K562 (cell line): ENCODE results near the gene GFRA1. TPM values are rescaled to one million over a fixed set of nuclear protein-coding genes. Genes with fewer than 3 reads are reported as not detected.

Experiments
- ATAC-seq: fragments of 200-7000 bp; cut with Tn5 transposase; 3 replicates; pipeline ENCODE4 v1.9.1; 2020; ENCODE audit warnings: moderate library complexity
- BruUV-seq: library from RNA; stranded (reverse); fragments of 400-500 nt; replicated peaks from 2 replicates; lab custom pipeline; 2021; lab: Mats Ljungman, UMichigan
- CTCF ChIA-PET: fragments of 300-600 bp; formaldehyde crosslinking; extraction: SDS; loops from one replicate; lab custom pipeline; 2021; ENCODE audit warnings: low intra/inter-chr PET ratio; lab: Yijun Ruan, JAX
- POLR2A ChIA-PET: fragments of 300-600, 350-650 bp; sonication (Branson Sonifier 250); formaldehyde crosslinking; extraction: SDS; loops from one replicate; lab custom pipeline; 2021; ENCODE audit warnings: antibody characterized with exemption, inconsistent platforms; lab: Yijun Ruan, JAX
- DNase-seq, 4 experiments: peaks; one replicate each; pipeline versions ENCODE4 v3.0.0 to v3.0.0-alpha.2; 2011 to 2018; ENCODE audit warnings: low spot score in 3 of 4, mixed read lengths in 3 of 4; ENCODE audit errors: extremely low read depth in 1 of 4
- FAIRE-seq: peaks from 2 replicates; lab custom pipeline; 2011; peaks lifted over from hg19 to GRCh38; lab: Jason Lieb, UNC
- H2AFZ ChIP-seq: 2 replicates; pipeline ENCODE4 v1.6.0; 2011; ENCODE audit warnings: low read depth, low read length, control low read depth, inconsistent platforms
- H3K27ac ChIP-seq: fragments of 200-600 bp; 3 replicates; pipeline ENCODE4 v1.8.0; 2011; ENCODE audit warnings: low read depth, mild to moderate bottlenecking, control low read depth, inconsistent platforms, low read length, moderate library complexity, mixed read lengths; ENCODE audit errors: extremely low read depth
- H3K27me3 ChIP-seq, 2 experiments: fragments of 300-600 bp in 1 of 2; 2 replicates in 1 of 2; 3 replicates in 1 of 2; pipeline versions ENCODE4 v1.6.0 to v1.8.0; 2011; ENCODE audit warnings: inconsistent platforms in 2 of 2, low read length in 2 of 2, mild to moderate bottlenecking in 1 of 2, mixed read lengths in 1 of 2, moderate library complexity in 1 of 2; ENCODE audit not compliant: control insufficient read depth in 2 of 2, insufficient read depth in 2 of 2
- H3K36me3 ChIP-seq: fragments of 300-600 bp; 3 replicates; pipeline ENCODE4 v1.8.0; 2011; ENCODE audit warnings: mild to moderate bottlenecking, low read length, inconsistent platforms; ENCODE audit not compliant: control insufficient read depth, insufficient read depth
- H3K4me1 ChIP-seq, 2 experiments: fragments of 200-600 bp in 1 of 2; replicated peaks in 1 of 2; 2 replicates in 1 of 2; 3 replicates in 1 of 2; pipeline versions ENCODE4 v1.5.1 to v1.8.0; 2011; ENCODE audit warnings: inconsistent platforms in 2 of 2, low read length in 2 of 2, mild to moderate bottlenecking in 1 of 2, mixed read lengths in 1 of 2, moderate library complexity in 1 of 2; ENCODE audit not compliant: control insufficient read depth in 2 of 2, insufficient read depth in 2 of 2
- H3K4me2 ChIP-seq: 2 replicates; pipeline ENCODE4 v1.6.1; 2011; ENCODE audit warnings: low read length, control low read depth, inconsistent platforms, mixed read lengths; ENCODE audit not compliant: insufficient read depth
- H3K4me3 ChIP-seq: fragments of 200-600 bp; sonication (generic), shearing (Covaris generic); 2 replicates; pipeline ENCODE4 v1.5.1; 2016; ENCODE audit warnings: control low read depth, inconsistent platforms
- H3K79me2 ChIP-seq: fragments of 200-600 bp; 3 replicates; pipeline ENCODE4 v1.8.0; 2011; ENCODE audit warnings: low read length, inconsistent platforms; ENCODE audit not compliant: control insufficient read depth, insufficient read depth
- H3K9ac ChIP-seq, 2 experiments: 2 replicates each; pipeline versions ENCODE4 v1.6.0 to v1.6.1; 2011; ENCODE audit warnings: low read depth in 2 of 2, low read length in 2 of 2, control low read depth in 1 of 2, inconsistent platforms in 1 of 2, mild to moderate bottlenecking in 1 of 2, mixed read lengths in 1 of 2; ENCODE audit not compliant: insufficient read depth in 1 of 2
- H3K9me1 ChIP-seq: one replicate; pipeline ENCODE4 v1.6.0; 2011; ENCODE audit warnings: inconsistent platforms, mild to moderate bottlenecking, low read length, moderate library complexity; ENCODE audit not compliant: control insufficient read depth, insufficient read depth
- H3K9me3 ChIP-seq: replicated peaks from 2 replicates; pipeline ENCODE4 v1.5.1; 2011; ENCODE audit warnings: low read depth, low read length, inconsistent platforms; ENCODE audit not compliant: control insufficient read depth, insufficient read depth
- H4K20me1 ChIP-seq: replicated peaks from 2 replicates; pipeline ENCODE4 v1.6.1; 2011; ENCODE audit warnings: low read length, inconsistent platforms, mixed read lengths; ENCODE audit not compliant: control insufficient read depth, insufficient read depth
- ADNP ChIP-seq: fragments of 200-800 bp; sonication (Bioruptor generic); IDR thresholded peaks from 2 replicates; pipeline ENCODE4 v1.6.1; 2016; ENCODE audit warnings: missing genetic modification characterization, missing compliant biosample characterization
- CTBP1 ChIP-seq: fragments of 450-650 bp; IDR thresholded peaks from 2 replicates; pipeline ENCODE4 v1.6.1; 2016; ENCODE audit warnings: borderline replicate concordance
- EHMT2 ChIP-seq: fragments of 450-650 bp; IDR thresholded peaks from 2 replicates; pipeline ENCODE4 v1.6.1; 2018; ENCODE audit warnings: antibody characterized with exemption
- FOXK1 ChIP-seq: sonication (generic); formaldehyde crosslinking; IDR thresholded peaks from 2 replicates; pipeline ENCODE4 v1.8.0; 2022; ENCODE audit warnings: missing genetic modification reagents, mild to moderate bottlenecking, borderline replicate concordance
- L3MBTL2 ChIP-seq: fragments of 450-650 bp; IDR thresholded peaks from 2 replicates; pipeline ENCODE4 v1.6.1; 2016; ENCODE audit warnings: mild to moderate bottlenecking, moderate library complexity
- MYBL2 ChIP-seq, 2 experiments: fragments of 450-650 bp in 1 of 2; sonication (generic) in 1 of 2; formaldehyde crosslinking in 1 of 2; IDR thresholded peaks; 2 replicates each; pipeline versions ENCODE4 v1.6.1 to v1.8.1; 2017 to 2022; ENCODE audit warnings: borderline replicate concordance in 1 of 2, inconsistent platforms in 1 of 2, low read depth in 1 of 2, mild to moderate bottlenecking in 1 of 2, missing genetic modification reagents in 1 of 2, moderate library complexity in 1 of 2
- NFYB ChIP-seq: IDR thresholded peaks from 2 replicates; pipeline ENCODE4 v1.6.1; 2011; ENCODE audit warnings: mild to moderate bottlenecking, moderate library complexity; ENCODE audit not compliant: insufficient read length; ENCODE audit errors: extremely low read depth
- PML ChIP-seq: IDR thresholded peaks from 2 replicates; pipeline ENCODE4 v1.6.1; 2012; ENCODE audit warnings: low read length, inconsistent platforms
- RAD21 ChIP-seq, 2 experiments: fragments of 250-450 bp in 1 of 2; fragments of 450-650 bp in 1 of 2; sonication (Bioruptor Pico) in 1 of 2; formaldehyde crosslinking in 1 of 2; IDR thresholded peaks in 1 of 2; conservative IDR thresholded peaks in 1 of 2; 2 replicates each; pipeline versions ENCODE4 v1.4.0 to v1.8.0; 2020 to 2022; ENCODE audit warnings: mild to moderate bottlenecking in 2 of 2, moderate library complexity in 1 of 2
- RCOR1 ChIP-seq, 2 experiments: IDR thresholded peaks; 2 replicates each; pipeline ENCODE4 v1.6.1; 2012; ENCODE audit warnings: low read depth in 2 of 2, low read length in 2 of 2, borderline replicate concordance in 1 of 2, improper control_type of control experiment in 1 of 2
- RNF2 ChIP-seq: sonication (generic); IDR thresholded peaks from 2 replicates; pipeline ENCODE4 v1.6.1; 2016
- SAP30 ChIP-seq: fragments of 200-600 bp; sonication (generic); IDR thresholded peaks from 2 replicates; pipeline ENCODE4 v1.6.1; 2012; ENCODE audit warnings: borderline replicate concordance, low read depth, mild to moderate bottlenecking, moderate library complexity, low read length, control low read depth, inconsistent platforms; ENCODE audit not compliant: insufficient read depth, poor library complexity, severe bottlenecking
- SMAD1 ChIP-seq: fragments of 150-350 bp; IDR thresholded peaks from 2 replicates; pipeline ENCODE4 v1.6.1; 2014; ENCODE audit warnings: low read length, low read depth; ENCODE audit not compliant: partially characterized antibody
- SNIP1 ChIP-seq: fragments of 450-650 bp; IDR thresholded peaks from 2 replicates; pipeline ENCODE4 v1.7.1; 2017; ENCODE audit warnings: low read depth, mild to moderate bottlenecking
- ZC3H8 ChIP-seq: fragments of 450-650 bp; IDR thresholded peaks from 2 replicates; pipeline ENCODE4 v1.6.1; 2017
- ZFP1 ChIP-seq: fragments of 450-650 bp; formaldehyde crosslinking; IDR thresholded peaks from 2 replicates; pipeline ENCODE4 v1.4.0; 2020; ENCODE audit warnings: mild to moderate bottlenecking, mixed read lengths
- ZNF174 ChIP-seq: fragments of 250-450 bp; sonication (Bioruptor Pico); IDR thresholded peaks from 2 replicates; pipeline ENCODE4 v1.4.0; 2020; ENCODE audit warnings: mild to moderate bottlenecking
- ZNF212 ChIP-seq: fragments of 450-650 bp; formaldehyde crosslinking; IDR thresholded peaks from 2 replicates; pipeline ENCODE4 v1.4.0; 2020; ENCODE audit warnings: mild to moderate bottlenecking
- WGBS: fragments of 100-300 bp; shearing (Covaris generic); methylation state at CpG from one replicate; pipeline ENCODE4 v1.1.6; 2016; ENCODE audit warnings: low coverage, mixed read lengths; ENCODE audit not compliant: insufficient coverage; ENCODE audit errors: missing lambda C conversion rate; 5-methylcytosine and 5-hydroxymethylcytosine counted together
- in situ Hi-C: fragments of 300-500 bp; cut with MboI; formaldehyde crosslinking; loops from 4 replicates; pipeline ENCODE4 v1.15.0; 2018; ENCODE audit warnings: inconsistent platforms, mixed read lengths
- intact Hi-C: fragments of 100-400 bp; cut with micrococcal nuclease; formaldehyde crosslinking; loops from 2 replicates; pipeline ENCODE4 v1.14.2; 2022
- polyA plus RNA-seq, 8 experiments: library from polyadenylated mRNA; depleted of rRNA in 4 of 8; stranded (reverse) in 5 of 8; unstranded in 3 of 8; fragments of >200 nt; fragmentation: Nextera tagmentation in 2 of 8; fragmentation: Illumina TruSeq in 1 of 8; extraction: Ambion mirVana in 2 of 8; extraction: Trizol in 1 of 8; gene quantifications; 2 replicates each; pipeline versions ENCODE4 v1.2.1 to v1.2.3, GENCODE V29; 2011 to 2014; ENCODE audit warnings: inconsistent platforms in 1 of 8, missing spikeins in 1 of 8
- total RNA-seq, 7 experiments: library from RNA; depleted of rRNA in 6 of 7; stranded (reverse); fragments of >200 nt in 6 of 7; fragmentation: Illumina TruSeq in 2 of 7; extraction: Trizol in 2 of 7; gene quantifications; 2 replicates each; pipeline versions ENCODE4 v1.2.1 to v1.2.3, GENCODE V29; 2011 to 2021; ENCODE audit warnings: low replicate concordance in 1 of 7
- TF ChIP-seq, protein P1 (sequence below): sonication (generic); formaldehyde crosslinking; IDR thresholded peaks from 2 replicates; pipeline ENCODE4 v1.8.1; 2023; ENCODE audit warnings: mild to moderate bottlenecking, missing genetic modification reagents
- TF ChIP-seq, protein P2 (sequence below), 2 experiments: IDR thresholded peaks; 2 replicates each; pipeline ENCODE4 v1.6.1; 2011; ENCODE audit warnings: borderline replicate concordance in 1 of 2, control low read depth in 1 of 2, low read depth in 1 of 2, low read length in 1 of 2, mild to moderate bottlenecking in 1 of 2, mixed read lengths in 1 of 2, moderate library complexity in 1 of 2; ENCODE audit not compliant: insufficient read depth in 1 of 2, insufficient read length in 1 of 2, poor library complexity in 1 of 2, severe bottlenecking in 1 of 2; ENCODE audit errors: extremely low read depth in 1 of 2

Gene GFRA1
- total and polyA plus RNA-seq, 9 of the 15 experiments (the other 6 are each of a cell fraction or from before 2014, with no cell fraction given): 0.04 TPM; not detected in 8

DNA sequence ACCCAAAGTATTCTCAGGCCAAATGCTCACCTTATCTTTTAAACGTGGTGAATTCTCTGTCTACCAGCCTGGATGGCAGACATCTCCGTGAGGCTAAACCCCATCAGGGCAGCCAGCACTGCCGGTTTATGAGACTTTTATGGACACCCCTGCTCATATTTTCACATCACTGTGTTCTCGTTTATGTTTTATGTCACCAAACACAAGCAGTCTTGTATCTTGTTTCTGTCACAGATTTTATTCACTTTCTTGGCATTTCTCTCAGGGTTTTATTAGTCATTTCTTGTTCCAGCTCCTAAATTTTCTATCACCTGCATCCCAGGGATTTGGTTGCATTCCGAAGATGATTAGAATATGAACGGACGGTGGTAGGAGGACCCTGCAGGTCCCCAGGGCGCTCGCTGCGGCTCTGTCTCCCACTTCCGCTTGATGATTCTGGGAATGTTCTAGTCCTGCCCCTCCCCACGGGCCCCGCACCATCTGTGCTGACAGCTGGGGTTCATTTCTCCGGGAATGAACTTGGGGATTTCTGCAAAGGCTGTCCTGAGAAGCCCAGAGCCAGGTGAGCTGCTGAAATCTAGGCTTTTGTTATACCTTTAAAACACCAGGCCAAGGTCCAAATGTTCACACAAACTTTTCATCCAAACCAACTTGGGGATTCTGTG lies 217.6 kb downstream of the GFRA1 start:
- Histone ChIP-seq H3K4me3 (no peak overlapping the region), H3K79me2 (no peaks in the 10 kb centered on the region), H3K36me3 (no peaks in the 10 kb centered on the region), H3K4me2 (no peak overlapping the region), H3K4me1 (no peaks in the 10 kb centered on the region), H2AFZ (no peak overlapping the region), H3K9ac (no peak overlapping the region), H3K9me1 (no peaks in the 10 kb centered on the region), H3K27ac (no peak overlapping the region), H3K27me3 (no peaks in the 10 kb centered on the region), H4K20me1 (no peaks in the 10 kb centered on the region), H3K9me3 (no peaks in the 10 kb centered on the region)
- no peak for DNase-seq
- no TSS peak for BruUV-seq
- FAIRE-seq: no peak
- ChIA-PET CTCF (no interaction called here), POLR2A (no interaction called here)
- 4% methylated on average over 12 of the region's 14 CpGs for WGBS
- TF ChIP-seq ADNP: no peak
- no peak for TF ChIP-seq ZC3H8
- no peak for TF ChIP-seq MYBL2 (IDR thresholded peaks at IDR 0.05; ENCODE audit: low read depth)
- no peak for TF ChIP-seq MYBL2 (CRISPR knock-in tag; IDR thresholded peaks at IDR 0.05; ENCODE audit: borderline replicate concordance)
- TF ChIP-seq SMAD1: no peak
- no peak for TF ChIP-seq PML
- TF ChIP-seq RCOR1 (IDR thresholded peaks at IDR 0.05; ENCODE audit: borderline replicate concordance in 1 of 2, low read depth in 2 of 2, low read length in 2 of 2): no peak
- TF ChIP-seq EHMT2: no peak
- no peak for TF ChIP-seq SNIP1
- TF ChIP-seq ZNF174 (CRISPR knock-in tag): no peak
- no peak for TF ChIP-seq CTBP1
- TF ChIP-seq RAD21 (CRISPR knock-in tag; conservative IDR thresholded peaks at IDR 0.05 in 1 of 2, IDR thresholded peaks at IDR 0.05 in 1 of 2): no peak
- no peak for TF ChIP-seq NFYB
- no peak for TF ChIP-seq RNF2
- no peak for TF ChIP-seq ZFP1 (CRISPR knock-in tag)
- TF ChIP-seq SAP30: no peak
- no peak for TF ChIP-seq FOXK1 (CRISPR knock-in tag)
- TF ChIP-seq, protein P1, sequence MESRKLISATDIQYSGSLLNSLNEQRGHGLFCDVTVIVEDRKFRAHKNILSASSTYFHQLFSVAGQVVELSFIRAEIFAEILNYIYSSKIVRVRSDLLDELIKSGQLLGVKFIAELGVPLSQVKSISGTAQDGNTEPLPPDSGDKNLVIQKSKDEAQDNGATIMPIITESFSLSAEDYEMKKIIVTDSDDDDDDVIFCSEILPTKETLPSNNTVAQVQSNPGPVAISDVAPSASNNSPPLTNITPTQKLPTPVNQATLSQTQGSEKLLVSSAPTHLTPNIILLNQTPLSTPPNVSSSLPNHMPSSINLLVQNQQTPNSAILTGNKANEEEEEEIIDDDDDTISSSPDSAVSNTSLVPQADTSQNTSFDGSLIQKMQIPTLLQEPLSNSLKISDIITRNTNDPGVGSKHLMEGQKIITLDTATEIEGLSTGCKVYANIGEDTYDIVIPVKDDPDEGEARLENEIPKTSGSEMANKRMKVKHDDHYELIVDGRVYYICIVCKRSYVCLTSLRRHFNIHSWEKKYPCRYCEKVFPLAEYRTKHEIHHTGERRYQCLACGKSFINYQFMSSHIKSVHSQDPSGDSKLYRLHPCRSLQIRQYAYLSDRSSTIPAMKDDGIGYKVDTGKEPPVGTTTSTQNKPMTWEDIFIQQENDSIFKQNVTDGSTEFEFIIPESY (CRISPR knock-in tag): no peak
- TF ChIP-seq, protein P2, sequence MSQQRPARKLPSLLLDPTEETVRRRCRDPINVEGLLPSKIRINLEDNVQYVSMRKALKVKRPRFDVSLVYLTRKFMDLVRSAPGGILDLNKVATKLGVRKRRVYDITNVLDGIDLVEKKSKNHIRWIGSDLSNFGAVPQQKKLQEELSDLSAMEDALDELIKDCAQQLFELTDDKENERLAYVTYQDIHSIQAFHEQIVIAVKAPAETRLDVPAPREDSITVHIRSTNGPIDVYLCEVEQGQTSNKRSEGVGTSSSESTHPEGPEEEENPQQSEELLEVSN (IDR thresholded peaks at IDR 0.05; ENCODE audit: borderline replicate concordance in 1 of 2, extremely low read depth in 1 of 2, insufficient read depth in 1 of 2, insufficient read length in 1 of 2, low read depth in 1 of 2, low read length in 1 of 2, poor library complexity in 1 of 2, severe bottlenecking in 1 of 2): no peak
- TF ChIP-seq L3MBTL2: no peak
- no peak for TF ChIP-seq ZNF212 (CRISPR knock-in tag)
- intact Hi-C loops (no loop called here), in situ Hi-C loops (no loop called here)
- ATAC-seq: no peak
